ENCODE data around the gene KCNMB4.

KCNMB4 gene

DNA sequence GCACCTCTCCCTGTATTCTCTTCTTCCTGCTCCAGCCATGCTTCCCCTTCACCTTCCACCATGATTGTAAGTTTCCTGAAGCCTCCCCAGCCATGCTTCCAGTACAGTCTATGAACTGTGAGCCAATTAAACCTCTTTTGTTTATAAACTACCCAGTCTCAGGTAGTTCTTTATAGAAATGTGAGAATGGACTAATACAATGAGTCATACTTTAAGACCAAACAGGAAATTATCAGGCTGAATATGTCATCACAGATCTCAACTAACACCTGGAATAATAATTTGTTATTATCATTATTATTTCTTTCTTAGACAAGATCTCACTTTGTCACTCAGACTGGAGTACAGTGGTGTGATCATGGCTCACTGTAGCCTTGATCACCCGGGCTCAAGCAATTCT is 85.4 kb downstream of the KCNMB4 start:
- no peak overlapping the region for H3K27ac ChIP-seq (ENCODE audit: low read depth, low read length)
- H3K4me3 ChIP-seq (ENCODE audit: low read depth, low read length): no peak overlapping the region
- no peak overlapping the region for H3K9ac ChIP-seq (ENCODE audit: low read length)

DNA sequence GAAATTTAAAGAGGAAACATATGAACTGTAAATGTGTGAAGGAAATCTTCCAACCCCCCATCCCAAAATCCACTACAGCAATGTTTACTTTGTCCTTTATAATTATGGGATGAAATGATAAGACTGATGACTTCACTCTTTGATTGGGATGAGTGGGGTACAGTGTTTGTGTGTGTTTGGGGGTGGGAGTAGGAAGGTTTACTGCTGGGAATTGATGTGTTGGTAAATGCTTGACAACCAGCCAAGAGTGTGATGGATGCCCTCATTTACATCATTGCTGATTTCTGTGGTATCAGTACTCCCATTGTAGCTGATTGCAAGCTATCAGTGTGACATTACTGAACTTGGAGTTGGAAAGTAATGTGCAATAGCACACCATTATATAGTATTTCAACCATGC is 90.9 kb downstream of the KCNMB4 start:
- Histone ChIP-seq H3K36me3 (ENCODE audit: control insufficient read depth in 1 of 2, insufficient read depth in 2 of 2, low read length in 2 of 2) (no peaks in the 10 kb centered on the region), H2AFZ (ENCODE audit: insufficient read depth, low read length, poor library complexity) (no peak overlapping the region), H4K91ac (ENCODE audit: low read depth, low read length) (no peak overlapping the region), H3K4me3 (ENCODE audit: low read depth, low read length) (no peak overlapping the region), H2BK5ac (ENCODE audit: low read depth, low read length, poor library complexity) (no peak overlapping the region), H3K9me3 (ENCODE audit: insufficient read depth, low read depth, low read length) (peaks cover 3% of the 10 kb centered on the region), H4K12ac (ENCODE audit: low read depth, low read length) (no peak overlapping the region), H3K18ac (ENCODE audit: low read length) (no peak overlapping the region), H2BK12ac (ENCODE audit: low read length) (no peak overlapping the region), H3K4me2 (ENCODE audit: low read length) (no peak overlapping the region), H2BK120ac (ENCODE audit: insufficient read depth, low read length, poor library complexity) (no peak overlapping the region), H3K4ac (ENCODE audit: low read depth, low read length) (no peak overlapping the region), H3K9ac (ENCODE audit: low read length) (no peak overlapping the region), H4K8ac (ENCODE audit: low read depth, low read length) (no peak overlapping the region), H3K79me2 (ENCODE audit: control insufficient read depth, insufficient read depth, low read length, poor library complexity) (no peaks in the 10 kb centered on the region), H3K23ac (ENCODE audit: low read length) (no peak overlapping the region), H3K14ac (ENCODE audit: low read length) (no peak overlapping the region), H3K27me3 (ENCODE audit: insufficient read depth, low read length) (no peaks in the 10 kb centered on the region), H3K27ac (ENCODE audit: low read depth, low read length) (no peak overlapping the region), H2AK5ac (ENCODE audit: low read length) (no peak overlapping the region), H3K79me1 (ENCODE audit: low read length) (no peaks in the 10 kb centered on the region), H3K4me1 (ENCODE audit: control insufficient read depth in 1 of 2, insufficient read depth in 2 of 2, low read length in 2 of 2) (no peaks in the 10 kb centered on the region)
- no peak for DNase-seq

More for the DNA sequence above, 85.4 kb downstream of the KCNMB4 start:
- H4K91ac ChIP-seq (ENCODE audit: low read depth, low read length): no peak overlapping the region
- no peaks in the 10 kb centered on the region for H3K79me1 ChIP-seq (ENCODE audit: low read length)
- no peak for DNase-seq
- H3K4ac ChIP-seq (ENCODE audit: low read depth, low read length): no peak overlapping the region
- H2AK5ac ChIP-seq (ENCODE audit: low read length): no peak overlapping the region
- no CpG with 5 or more reads among the region's 1 CpG for WGBS (ENCODE audit: extremely low coverage, insufficient coverage, insufficient read length)
- H3K36me3 ChIP-seq (ENCODE audit: control insufficient read depth in 1 of 2, insufficient read depth in 2 of 2, low read length in 2 of 2): no peaks in the 10 kb centered on the region
- H3K14ac ChIP-seq (ENCODE audit: low read length): no peak overlapping the region
- H4K12ac ChIP-seq (ENCODE audit: low read depth, low read length): no peak overlapping the region
- H3K23ac ChIP-seq (ENCODE audit: low read length): no peak overlapping the region
- H3K4me2 ChIP-seq (ENCODE audit: low read length): no peak overlapping the region
- H4K8ac ChIP-seq (ENCODE audit: low read depth, low read length): no peak overlapping the region
- no peaks in the 10 kb centered on the region for H3K4me1 ChIP-seq (ENCODE audit: control insufficient read depth in 1 of 2, insufficient read depth in 2 of 2, low read length in 2 of 2)
- H2AFZ ChIP-seq (ENCODE audit: insufficient read depth, low read length, poor library complexity): no peak overlapping the region
- no peak overlapping the region for H2BK120ac ChIP-seq (ENCODE audit: insufficient read depth, low read length, poor library complexity)
- H2BK5ac ChIP-seq (ENCODE audit: low read depth, low read length, poor library complexity): no peak overlapping the region
- no peaks in the 10 kb centered on the region for H3K27me3 ChIP-seq (ENCODE audit: insufficient read depth, low read length)
- H2BK12ac ChIP-seq (ENCODE audit: low read length): no peak overlapping the region
- no peak overlapping the region for H3K18ac ChIP-seq (ENCODE audit: low read length)
- H3K79me2 ChIP-seq (ENCODE audit: control insufficient read depth, insufficient read depth, low read length, poor library complexity): no peaks in the 10 kb centered on the region
- H3K9me3 ChIP-seq (ENCODE audit: insufficient read depth, low read depth, low read length): peaks cover 9% of the 10 kb centered on the region

DNA sequence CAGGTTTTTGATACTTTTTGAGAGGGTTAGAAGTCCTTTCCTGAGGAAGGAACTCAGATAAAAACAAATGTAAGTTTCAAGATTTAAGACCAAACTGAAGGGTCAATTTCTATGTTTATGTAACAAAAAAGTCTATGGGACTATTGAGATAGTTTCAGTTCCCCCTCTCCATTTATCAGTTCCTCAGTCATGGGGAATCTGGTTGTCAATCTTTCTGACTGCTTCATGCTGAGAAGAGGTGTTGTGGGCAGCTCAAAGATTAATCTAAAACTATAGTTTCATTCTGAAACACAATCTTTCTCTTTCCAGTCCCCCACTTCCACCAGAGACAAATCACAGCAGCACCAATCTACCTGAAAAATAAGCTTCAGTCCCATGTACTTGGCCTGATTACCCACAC is 93.7 kb downstream of the KCNMB4 start:
- Histone ChIP-seq H3K9ac (ENCODE audit: low read length) (no peak overlapping the region), H3K9me3 (ENCODE audit: insufficient read depth, low read depth, low read length) (peaks cover 7% of the 10 kb centered on the region), H4K12ac (ENCODE audit: low read depth, low read length) (no peak overlapping the region), H3K14ac (ENCODE audit: low read length) (no peak overlapping the region), H4K8ac (ENCODE audit: low read depth, low read length) (no peak overlapping the region), H4K91ac (ENCODE audit: low read depth, low read length) (no peak overlapping the region), H3K27me3 (ENCODE audit: insufficient read depth, low read length) (no peaks in the 10 kb centered on the region), H3K23ac (ENCODE audit: low read length) (no peak overlapping the region), H3K4me1 (ENCODE audit: control insufficient read depth in 1 of 2, insufficient read depth in 2 of 2, low read length in 2 of 2) (no peaks in the 10 kb centered on the region), H2BK12ac (ENCODE audit: low read length) (no peak overlapping the region), H3K36me3 (ENCODE audit: control insufficient read depth in 1 of 2, insufficient read depth in 2 of 2, low read length in 2 of 2) (no peaks in the 10 kb centered on the region), H3K4me2 (ENCODE audit: low read length) (no peak overlapping the region), H2BK120ac (ENCODE audit: insufficient read depth, low read length, poor library complexity) (no peak overlapping the region), H3K27ac (ENCODE audit: low read depth, low read length) (no peak overlapping the region), H3K4ac (ENCODE audit: low read depth, low read length) (no peak overlapping the region), H2AFZ (ENCODE audit: insufficient read depth, low read length, poor library complexity) (no peak overlapping the region), H3K4me3 (ENCODE audit: low read depth, low read length) (no peak overlapping the region), H3K79me2 (ENCODE audit: control insufficient read depth, insufficient read depth, low read length, poor library complexity) (no peaks in the 10 kb centered on the region), H2BK5ac (ENCODE audit: low read depth, low read length, poor library complexity) (no peak overlapping the region), H3K79me1 (ENCODE audit: low read length) (no peaks in the 10 kb centered on the region), H2AK5ac (ENCODE audit: low read length) (no peak overlapping the region), H3K18ac (ENCODE audit: low read length) (no peak overlapping the region)
- no peak for DNase-seq

DNA sequence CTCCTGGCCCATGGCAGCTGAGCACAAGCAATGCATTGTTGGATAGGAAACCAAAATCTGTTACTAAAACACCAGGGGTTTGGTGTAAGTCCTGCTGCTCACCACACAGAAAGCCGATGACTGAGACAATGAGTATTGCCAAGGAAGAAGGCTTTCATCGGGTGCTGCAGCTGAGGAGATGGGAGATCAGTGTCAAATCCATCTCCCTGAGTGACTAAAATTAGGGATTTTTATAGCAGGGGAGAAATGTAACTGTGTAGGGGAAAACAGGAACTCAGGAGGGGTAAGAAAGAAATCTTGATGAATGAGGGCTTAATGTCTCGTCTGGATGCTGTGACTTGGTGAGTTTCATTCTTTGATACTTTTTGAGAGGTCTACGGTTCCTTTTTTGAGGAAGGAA is 97.9 kb downstream of the KCNMB4 start:
- Histone ChIP-seq H3K4me3 (ENCODE audit: low read depth, low read length) (no peak overlapping the region), H2BK5ac (ENCODE audit: low read depth, low read length, poor library complexity) (no peak overlapping the region)

More for the DNA sequence above, 97.9 kb downstream of the KCNMB4 start:
- no peak for DNase-seq
- Histone ChIP-seq H2BK12ac (ENCODE audit: low read length) (no peak overlapping the region), H3K4ac (ENCODE audit: low read depth, low read length) (no peak overlapping the region), H4K12ac (ENCODE audit: low read depth, low read length) (no peak overlapping the region), H3K4me2 (ENCODE audit: low read length) (no peak overlapping the region), H4K91ac (ENCODE audit: low read depth, low read length) (no peak overlapping the region), H3K27ac (ENCODE audit: low read depth, low read length) (no peak overlapping the region), H3K4me1 (ENCODE audit: control insufficient read depth in 1 of 2, insufficient read depth in 2 of 2, low read length in 2 of 2) (peaks cover 0 to 3% of the 10 kb centered on the region in 2 experiments), H2AK5ac (ENCODE audit: low read length) (no peak overlapping the region), H4K8ac (ENCODE audit: low read depth, low read length) (no peak overlapping the region), H3K79me2 (ENCODE audit: control insufficient read depth, insufficient read depth, low read length, poor library complexity) (no peaks in the 10 kb centered on the region), H3K79me1 (ENCODE audit: low read length) (peaks cover 3% of the 10 kb centered on the region), H3K14ac (ENCODE audit: low read length) (no peak overlapping the region), H3K18ac (ENCODE audit: low read length) (no peak overlapping the region), H2AFZ (ENCODE audit: insufficient read depth, low read length, poor library complexity) (no peak overlapping the region), H3K27me3 (ENCODE audit: insufficient read depth, low read length) (no peaks in the 10 kb centered on the region), H3K9me3 (ENCODE audit: insufficient read depth, low read depth, low read length) (peaks cover 7% of the 10 kb centered on the region), H3K36me3 (ENCODE audit: control insufficient read depth in 1 of 2, insufficient read depth in 2 of 2, low read length in 2 of 2) (no peaks in the 10 kb centered on the region), H3K9ac (ENCODE audit: low read length) (no peak overlapping the region), H2BK120ac (ENCODE audit: insufficient read depth, low read length, poor library complexity) (no peak overlapping the region), H3K23ac (ENCODE audit: low read length) (no peak overlapping the region)
- no CpG with 5 or more reads among the region's 4 CpGs for WGBS (ENCODE audit: extremely low coverage, insufficient coverage, insufficient read length)
